Daoy (cell line): ENCODE results near the gene FAM151A. TPM values are rescaled to one million over a fixed set of nuclear protein-coding genes. Genes with fewer than 3 reads are reported as not detected.
"Not testable (repeated sequence)": the region's sequence is repeated elsewhere in the genome, so short reads cannot be mapped to it uniquely, and the experiment has no call there.

Experiments used
- DNase-seq: peaks from one replicate; pipeline ENCODE4 v3.0.0-alpha.2; 2015; ENCODE audit warnings: low read depth
- total RNA-seq: library from RNA; depleted of rRNA; stranded (reverse); fragments of >200 nt; shearing (Covaris generic); gene quantifications from 2 replicates; pipeline ENCODE4 v1.2.3, GENCODE V29; 2014

FAM151A gene
- total RNA-seq, 1 experiment from 2014 or later, result not detected

DNA sequence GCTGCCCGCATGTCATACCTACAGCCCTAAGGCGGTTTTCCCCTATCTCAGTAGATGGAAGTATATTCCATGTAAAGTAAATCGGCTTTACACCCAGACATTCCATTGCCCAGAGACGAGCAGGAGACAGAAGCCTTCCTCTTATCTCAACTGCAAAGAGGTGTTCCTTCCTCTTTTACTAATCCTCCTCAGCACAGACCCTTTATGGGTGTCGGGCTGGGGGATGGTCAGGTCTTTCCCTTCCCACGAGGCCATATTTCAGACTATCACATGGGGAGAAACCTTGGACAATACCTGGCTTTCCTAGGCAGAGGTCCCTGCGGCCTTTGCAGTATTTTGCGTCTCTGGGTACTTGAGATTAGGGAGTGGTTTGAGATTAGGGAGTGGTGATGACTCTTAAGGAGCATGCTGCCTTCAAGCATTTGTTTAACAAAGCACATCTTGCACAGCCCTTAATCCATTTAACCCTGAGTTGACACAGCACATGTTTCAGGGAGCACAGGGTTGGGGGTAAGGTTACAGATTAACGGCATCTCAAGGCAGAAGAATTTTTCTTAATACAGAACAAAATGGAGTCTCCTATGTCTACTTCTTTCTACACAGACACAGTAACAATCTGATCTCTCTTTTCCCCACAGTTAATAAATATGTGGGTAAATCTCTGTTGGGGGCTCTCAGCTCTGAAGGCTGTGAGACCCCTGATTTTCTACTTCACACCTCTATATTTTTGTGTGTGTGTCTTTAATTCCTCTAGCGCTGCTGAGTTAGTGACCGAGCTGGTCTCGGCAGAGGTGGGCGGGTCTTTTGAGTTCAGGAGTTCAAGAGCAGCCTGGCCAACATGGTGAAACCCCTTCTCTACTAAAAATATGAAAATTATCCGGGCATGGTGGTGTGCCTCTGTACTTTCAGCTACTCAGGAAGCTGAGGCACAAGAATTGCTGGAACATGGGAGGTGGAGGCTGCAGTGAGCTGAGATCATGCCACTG, 13.4 kb upstream of the FAM151A start:
- DNase-seq, result not testable (repeated sequence)

DNA sequence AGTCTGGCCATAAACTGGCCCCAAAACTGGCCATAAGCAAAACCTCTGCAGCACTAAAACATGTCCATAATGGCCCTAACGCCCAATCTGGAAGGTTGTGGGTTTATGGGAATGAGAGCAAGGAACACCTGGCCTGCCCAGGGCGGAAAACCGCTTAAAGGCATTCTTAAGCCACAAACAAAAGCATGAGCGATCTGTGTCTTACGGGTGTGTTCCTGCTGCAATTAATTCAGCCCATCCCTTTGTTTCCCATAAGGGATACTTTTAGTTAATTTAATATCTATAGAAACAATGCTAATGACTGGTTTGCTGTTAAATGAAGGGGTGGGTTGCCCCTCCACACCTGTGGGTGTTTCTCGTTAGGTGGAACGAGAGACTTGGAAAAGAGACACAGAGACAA, 12.5 kb upstream of the FAM151A start:
- DNase-seq, result not testable (repeated sequence)

DNA sequence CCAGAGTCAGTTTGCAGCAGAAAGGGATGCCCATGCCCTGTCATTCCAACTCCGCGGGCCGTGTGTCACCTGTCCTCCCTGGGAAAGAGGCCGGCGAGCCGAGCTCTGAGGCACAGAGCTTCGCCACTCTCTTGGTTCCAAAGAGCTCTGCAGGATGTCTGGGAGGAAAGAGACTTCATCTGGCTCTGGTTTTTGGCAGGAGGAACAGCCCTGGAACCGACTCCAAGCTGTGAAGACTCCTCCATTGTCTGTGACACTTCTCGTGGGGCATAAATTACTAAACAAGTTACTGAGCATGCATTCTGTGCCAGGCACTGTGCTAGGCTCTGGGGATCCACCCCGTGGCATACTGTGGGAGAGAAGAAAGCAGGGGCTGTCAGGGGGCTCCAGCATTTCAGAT, 3.9 kb upstream of the FAM151A start:
- no peak for DNase-seq

DNA sequence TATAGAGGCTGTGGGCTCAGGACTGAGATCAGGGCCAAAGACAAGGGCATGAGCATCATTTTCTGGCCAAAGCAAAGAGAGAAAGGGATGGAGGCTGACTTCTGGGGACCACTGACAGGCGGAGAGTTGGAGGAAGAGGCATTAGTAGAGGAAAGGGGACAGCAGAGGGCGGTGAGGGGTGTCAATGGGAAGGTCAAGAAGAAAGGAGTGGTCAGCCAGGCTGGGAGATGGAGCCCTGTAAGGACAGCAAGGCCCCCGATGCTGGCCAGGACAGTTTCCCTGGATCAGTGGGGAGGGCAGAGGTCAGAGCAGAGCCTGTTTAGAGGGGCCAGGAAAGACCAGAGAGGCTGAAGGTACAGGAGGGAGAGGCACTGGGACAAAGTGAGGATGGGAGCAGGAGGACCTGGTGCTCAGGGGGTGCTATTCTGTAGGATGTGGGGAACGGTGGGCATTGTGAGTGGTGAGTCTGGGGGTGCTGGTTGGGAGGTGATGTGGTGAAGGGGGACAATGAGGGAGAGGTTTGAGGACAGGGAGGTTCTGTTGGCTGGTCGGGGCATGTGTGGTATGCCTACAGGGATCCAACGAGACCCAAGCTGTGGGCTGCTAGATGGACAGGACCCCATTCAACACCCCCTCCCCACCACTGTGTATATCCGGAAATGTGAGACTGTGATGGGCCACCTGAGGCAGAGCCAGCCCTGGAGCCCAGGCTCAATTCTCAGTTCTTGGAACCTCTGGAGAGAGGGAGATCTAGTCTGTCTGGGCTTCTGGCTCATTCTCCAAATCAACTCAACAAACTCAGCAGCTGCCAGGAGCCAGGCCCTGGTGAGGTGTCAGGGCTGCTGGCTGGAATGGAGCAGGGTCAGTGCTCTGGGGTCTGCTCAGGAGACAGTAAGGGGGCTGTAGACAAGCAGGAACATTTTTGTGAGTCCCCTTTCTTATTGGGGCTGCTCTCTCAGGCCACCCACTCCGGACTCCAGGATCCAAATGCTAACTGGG, 1.4 kb upstream of the FAM151A start:
- no peak for DNase-seq

DNA sequence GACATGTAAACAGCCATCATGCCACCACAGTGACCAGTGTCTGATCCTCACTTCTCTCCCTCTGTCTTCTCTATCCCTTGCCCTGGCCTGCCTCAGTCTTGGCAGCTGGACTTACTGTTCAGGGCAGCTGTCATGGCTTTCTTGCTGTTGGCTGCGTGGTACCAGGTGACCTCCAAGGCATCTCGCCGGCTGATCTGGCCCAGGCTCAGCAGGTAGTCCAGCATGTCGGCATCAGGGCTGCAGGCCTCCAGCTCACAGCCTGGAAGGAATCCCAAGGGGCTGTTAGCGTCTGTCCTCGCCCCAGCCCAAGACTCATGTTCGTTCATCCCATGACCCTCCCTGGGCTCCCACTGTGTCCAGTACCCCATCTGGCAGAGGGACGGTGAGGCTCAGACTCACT, 3.6 kb downstream of the FAM151A start:
- DNase-seq, result no peak

DNA sequence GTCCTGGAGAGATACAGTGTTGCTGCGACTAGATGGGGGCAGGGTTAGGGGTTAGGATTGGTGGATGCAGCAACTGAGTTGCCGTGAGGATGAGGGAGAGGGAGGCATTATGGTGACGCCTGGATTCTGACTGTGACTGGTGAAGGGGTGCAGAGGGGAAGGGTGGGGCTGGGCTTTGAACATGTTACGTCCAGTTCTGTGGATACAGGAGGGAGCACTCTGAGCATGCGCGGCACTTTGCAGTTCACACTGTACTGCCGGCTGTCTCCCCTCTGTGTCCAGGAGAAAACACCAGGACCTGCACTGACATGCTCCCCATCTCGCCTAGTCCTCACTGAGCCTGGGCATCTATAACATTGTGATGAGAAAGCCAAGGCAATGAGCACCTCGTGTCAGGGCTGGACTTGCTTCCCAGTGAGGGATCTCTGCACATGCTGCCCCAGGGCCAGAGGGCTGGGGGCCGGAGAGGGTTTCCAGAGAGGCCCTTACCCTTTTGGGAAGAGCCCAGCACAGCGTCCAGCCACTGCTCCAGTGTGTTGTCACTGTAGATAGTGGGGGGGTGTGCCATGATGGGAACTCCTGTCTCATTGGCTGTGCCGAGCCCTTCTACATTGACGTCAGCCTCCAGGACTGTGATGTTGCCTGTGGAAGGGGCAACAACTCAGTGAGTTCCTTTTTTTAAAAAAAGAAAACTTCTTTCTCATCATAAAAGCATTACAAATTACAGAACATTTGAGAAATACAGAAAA, 7.6 kb downstream of the FAM151A start:
- DNase-seq, result no peak

DNA sequence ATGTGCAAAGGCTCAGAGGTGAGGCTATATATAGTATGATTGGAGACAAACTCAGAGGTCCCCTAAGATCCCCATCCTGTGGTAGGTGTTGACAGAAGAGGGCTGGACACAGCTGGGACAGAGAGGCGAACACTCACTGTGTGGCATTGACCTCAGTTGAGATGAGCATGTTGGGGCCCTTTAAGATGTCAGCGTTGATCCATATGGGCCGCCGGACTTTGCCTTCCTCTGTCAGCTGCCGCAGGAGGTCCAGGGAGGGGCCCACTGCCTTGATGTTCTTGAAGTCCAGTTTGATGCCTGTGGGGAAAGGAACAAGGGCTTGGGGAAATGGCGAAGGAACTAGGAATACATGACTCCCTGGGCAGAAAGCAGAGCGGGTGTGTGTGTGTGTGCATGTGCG, 8.8 kb downstream of the FAM151A start:
- DNase-seq, result no peak

DNA sequence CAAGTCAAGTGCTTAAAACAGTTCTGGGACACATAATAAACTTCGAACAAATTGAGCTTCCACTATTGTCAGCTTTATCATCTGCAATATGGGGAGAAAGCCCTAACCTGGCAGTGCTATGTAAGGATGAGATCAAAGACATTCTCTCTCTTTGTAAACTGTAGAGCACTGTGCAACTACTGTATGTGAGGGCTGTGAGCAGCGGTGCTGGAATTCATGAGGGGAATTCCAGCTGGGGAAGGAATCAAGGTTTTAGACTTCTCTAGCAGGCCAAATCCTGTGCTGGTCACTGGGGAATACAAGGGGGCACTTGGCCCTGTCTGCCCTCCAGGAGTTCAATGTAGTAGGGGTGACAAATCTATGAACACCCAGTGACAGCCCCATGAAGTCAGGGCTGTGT, 9.3 kb downstream of the FAM151A start:
- DNase-seq, result no peak

DNA sequence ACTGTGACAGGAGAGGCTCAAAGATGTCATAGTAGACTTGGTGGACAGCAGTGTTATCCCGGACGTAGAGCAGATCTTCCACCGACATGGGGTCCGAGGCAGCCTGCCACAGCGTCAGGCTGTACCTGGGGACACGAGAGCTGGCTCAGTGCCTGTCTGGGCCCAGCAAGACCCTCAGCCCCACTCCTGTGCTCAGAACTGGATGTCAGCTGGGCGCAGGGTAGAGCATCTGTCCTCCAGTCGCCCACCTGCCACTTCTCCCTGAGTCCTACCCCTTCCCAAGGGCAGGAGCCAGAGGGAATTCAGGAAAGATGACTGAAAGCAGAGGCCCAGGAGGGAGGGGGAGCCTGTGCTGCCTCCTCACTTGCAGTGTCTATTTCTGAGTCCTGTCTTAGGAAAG, 11.7 kb downstream of the FAM151A start:
- no peak for DNase-seq

DNA sequence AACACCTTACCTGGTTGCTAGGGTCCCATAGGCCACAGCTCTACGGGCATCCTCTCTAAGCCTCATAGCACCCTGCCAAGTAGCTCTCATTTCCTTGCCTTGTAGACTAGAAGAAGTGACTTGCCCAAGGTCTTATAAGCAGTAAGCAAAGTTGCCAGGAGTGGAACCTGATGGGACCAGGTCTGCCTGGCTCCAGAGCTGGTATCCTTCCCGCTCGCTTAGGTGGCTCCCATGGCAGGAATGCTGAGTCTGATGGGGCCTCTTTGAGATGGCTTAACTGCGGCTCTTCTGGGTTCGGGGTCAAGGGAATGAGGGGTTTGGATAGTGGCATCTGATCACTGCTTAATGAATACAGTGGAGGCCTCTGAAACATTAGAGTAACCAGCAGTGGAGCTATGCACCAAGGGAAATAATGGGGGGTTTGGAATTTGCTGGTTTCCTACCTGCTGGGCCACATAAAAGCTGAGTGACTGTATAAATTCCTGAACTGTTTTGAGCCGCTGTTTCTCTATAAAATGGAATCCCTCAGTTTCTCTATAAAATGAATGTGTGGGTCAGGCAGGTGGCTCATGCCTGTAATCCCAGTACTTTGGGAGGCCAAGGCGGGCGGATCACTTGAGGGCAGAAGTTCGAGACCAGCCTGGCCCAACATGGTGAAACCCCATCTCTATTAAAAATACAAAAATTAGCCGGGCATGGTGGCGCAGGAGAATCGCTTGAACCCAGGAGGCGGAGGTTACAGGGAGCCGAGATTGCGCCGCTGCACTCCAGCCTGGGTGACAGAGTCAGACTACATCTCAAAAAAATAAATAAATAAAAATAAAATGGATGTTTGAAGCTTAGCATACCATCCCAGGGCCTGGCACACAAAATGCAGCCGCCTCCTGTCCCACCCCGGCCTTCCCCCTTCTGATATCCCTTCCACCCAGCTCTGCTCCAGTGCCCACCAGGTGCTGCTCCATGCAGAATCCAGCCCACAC, 12.4 kb downstream of the FAM151A start:
- DNase-seq, result no peak

DNA sequence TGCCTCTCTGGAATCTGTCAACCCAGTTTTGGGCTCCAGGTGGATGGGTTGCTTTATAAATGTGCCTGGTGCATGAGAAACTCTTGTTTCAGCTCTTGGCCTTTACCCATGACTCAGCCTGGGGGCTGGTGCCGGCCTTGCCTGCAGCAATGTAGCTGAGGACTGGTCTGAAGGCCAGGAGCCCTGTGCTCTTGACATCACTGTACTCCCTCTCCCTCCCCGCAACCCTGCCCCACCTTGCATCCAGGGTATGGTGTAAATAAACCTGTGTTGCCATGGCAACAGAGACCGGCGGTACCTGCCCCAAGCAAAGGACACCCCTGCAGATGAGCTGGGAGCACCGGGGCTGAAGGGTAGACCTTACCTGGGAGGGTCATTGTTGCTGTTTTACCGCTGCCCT, 13.3 kb downstream of the FAM151A start:
- no peak for DNase-seq

DNA sequence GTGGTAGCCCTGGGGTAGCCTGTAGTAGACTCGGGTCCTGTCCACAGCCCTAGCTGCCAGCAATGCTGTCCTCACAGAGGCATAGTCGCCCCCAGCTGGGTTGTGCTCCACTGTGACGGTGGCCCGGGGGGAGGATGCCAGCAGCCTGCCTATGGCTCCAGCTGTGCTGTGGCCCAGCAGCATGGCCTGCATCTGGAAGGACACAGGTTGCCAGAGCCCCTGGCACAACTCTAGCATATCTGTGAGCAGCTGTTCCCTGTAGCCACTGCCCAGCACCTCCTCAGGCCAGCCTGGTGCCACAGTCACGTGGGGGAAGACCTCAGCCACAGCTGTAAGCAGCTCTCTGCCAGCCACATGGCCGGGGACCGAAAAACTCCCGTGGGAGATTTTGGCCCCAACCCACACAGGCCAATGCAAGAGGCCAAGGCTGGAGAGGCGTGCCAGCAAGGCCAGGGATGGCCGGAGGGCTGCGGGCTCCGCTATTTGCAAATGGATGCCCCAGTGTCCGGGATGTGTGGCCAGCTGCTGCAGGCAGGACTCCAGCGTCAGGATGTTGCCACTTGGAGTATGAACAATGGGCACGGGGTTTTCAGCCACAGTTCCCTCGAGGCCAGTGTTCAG, 13.9 kb downstream of the FAM151A start:
- DNase-seq, result no peak

DNA sequence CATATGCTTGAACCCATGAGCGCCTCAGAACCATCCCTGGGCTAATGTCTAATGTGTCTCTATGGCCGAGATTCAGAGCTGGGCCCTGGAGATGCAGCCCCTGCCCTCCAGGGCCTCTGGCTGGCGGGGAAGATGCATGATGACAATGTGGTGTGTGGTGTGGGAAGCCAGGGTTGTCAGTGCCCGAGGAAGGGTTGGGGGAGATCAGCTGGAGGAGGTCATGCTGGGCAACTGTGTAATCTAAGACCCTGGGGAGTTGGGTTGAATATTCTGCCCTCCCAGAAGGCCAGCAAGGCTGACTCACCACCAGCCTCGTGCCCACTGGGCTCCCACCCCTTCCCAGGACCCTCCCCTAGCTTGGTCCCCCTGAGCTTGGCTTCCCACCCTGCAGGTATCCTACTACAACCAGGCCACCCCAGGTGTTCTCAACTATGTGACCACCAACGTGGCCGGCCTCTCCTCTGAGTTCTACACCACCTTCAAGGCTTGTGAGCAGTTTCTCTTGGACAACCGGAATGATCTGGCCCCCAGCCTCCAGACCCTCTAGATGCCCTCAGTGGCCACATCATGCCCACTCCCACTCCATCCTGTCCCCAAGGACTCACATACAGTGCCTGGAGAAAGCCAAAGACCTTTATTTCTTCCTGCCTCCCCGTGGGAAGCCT, 14.6 kb downstream of the FAM151A start:
- no peak for DNase-seq

DNA sequence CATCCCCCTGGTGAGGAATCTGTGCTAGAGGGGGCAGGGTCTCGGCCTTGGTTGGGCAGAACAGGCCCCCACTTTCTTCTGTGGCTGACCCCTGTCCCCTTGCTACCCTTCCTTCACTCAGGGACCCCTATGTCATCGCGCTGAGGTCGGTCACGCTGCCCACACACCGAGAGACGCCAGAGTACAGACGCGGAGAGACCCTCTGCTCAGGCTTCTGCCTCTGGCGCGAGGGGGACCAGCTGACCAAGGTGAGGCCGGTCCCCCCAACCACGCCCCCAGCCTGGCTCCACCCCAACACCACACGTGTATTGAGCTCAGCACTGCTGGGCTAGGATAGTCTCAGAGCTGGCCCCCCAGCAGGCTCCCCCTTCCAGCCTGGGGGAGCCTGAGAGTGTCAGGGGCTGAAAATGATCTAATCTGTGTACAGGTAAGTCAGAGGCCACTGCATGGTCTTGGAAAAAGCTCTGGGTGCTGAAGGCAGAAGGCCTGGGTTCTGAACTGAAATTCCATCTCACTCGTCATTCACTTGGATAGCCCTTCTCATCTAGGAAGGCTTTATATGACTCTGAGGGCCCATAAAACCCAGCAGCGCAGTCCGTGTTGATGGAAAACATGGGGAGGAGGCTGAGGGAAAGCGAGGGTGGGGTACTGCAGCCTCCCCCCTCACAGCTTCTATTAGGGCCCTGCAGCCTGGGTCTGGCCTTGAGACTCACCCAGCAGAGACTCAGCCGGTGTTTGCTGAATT, 15.3 kb downstream of the FAM151A start:
- no peak for DNase-seq

DNA sequence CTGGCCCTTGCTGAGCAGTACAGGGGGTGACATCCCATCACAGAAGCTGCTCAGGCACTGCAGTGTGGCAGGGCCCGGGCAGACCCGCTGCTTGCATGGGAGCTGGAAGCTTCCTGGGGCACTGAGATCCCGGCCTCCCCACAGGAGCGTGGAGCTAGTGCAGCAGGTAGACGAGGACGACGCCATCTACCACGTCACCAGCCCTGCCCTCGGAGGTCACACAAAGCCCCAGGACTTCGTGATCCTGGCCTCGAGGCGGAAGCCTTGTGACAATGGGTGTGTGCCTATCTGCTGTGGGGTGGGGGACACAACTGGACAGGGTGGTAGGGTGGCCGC, 16.4 kb downstream of the FAM151A start:
- no peak for DNase-seq

DNA sequence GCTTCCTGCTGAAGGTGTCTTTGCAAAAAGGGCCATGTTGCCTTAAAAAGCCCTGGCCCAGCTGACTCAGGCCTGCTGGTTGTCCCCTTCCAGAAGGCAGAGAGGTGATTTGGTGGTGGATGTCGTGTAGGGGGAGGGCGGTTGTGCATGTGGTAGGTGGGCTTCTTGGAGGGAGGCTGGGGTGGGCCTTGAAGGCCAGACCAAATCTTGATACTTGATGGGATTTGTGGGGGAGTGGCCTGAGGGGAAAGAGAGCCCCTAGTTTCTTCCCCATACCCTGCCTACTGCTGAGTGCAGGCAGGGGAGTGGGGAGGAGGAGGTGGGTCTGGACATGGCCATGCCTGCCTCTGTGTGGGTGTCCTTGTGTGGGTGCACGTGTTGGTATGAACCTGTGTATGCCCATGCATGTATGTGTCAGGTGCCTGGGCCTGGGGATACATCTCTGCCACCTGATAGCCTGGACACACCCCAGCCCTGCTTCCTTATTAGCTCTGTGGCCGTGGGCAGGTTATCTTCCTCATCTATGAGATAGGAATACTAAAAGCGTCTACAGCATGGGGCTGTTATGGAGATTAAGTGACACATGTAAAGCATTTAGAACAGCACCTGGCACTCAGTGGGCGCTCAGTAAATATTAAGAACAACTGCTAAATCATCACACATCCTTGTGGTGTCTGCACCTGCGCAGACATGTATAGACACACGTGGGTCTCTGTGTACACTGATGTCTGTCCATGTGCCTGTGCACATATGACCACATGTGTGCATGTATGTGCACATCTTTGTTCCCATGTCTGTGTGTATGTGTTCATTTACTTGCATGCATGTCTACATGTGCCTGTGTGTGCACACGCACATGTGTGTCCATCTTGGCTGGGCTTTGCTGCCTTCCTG, 17.0 kb downstream of the FAM151A start:
- DNase-seq, result no peak

DNA sequence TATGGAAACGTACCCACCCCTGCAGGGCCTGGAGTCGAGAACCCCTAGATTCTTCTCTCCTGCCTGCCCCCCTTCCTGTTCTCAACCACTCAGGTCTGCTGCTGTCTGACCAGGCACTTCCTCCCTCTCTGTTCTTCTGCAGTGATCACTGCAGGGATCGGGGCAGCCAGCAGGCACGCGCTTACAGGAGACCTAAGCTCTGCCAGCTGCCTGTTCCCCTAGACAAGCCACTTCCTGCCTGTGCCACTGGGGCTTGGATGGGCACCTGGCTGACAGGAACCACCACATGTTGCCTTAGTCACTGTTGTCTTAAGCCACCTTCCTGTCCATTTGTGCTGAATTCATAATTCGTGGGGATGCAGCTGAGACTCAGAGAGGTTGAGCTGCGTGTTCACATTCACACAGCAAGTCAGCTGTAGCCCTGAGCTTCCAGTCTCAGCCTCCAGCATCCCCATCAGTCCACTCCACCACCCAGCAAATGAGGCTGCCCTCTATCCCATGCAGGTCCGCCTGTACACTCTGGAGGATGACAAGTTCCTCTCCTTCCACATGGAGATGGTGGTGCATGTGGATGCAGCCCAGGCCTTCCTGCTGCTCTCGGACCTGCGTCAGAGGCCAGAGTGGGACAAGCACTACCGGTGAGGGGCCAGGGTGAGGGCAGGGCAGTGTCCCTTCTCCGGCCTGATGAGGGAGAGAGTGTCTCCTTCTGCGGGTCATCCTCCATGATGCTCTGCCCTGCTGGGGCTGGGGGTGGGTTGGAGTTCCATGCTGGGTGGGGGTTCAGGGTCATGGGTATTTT, 18.6 kb downstream of the FAM151A start:
- peak; percentile 51 for DNase-seq
